ENCODE data around the gene STUB1. TPM values are rescaled to one million over a fixed set of nuclear protein-coding genes. Genes with fewer than 3 reads are reported as not detected.

Gene STUB1
- total and polyA plus RNA-seq, 2 of the 8 experiments (the other 6 are each of a cell fraction or from before 2014, with no cell fraction given): 89.9 to 103 TPM

DNA sequence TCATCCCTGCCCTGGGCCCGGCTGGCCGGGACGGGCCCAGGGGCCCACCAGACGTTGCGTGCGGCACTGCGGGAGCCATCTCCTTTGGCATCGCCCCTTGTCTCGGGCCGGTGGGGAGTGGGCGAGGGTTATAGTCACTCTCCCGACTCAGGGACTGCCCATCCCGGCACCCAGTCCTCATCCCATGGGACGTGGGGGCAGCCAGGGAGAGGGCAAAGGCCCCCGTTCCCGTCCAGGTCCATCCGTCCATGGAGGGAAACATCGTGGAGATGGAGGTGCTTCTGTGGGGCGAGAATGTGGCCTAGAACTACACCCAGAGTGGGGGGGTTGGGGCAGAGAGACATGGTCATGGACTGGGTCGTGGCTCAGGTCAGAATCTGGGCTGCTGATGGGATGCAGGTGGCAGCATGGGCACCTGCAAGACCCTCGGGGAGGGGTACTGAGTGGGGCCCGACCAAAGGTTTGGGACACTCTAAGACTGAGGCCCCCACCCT lies 33.5 kb upstream of the STUB1 start (continued):
- TF ChIP-seq BRCA1 (IDR thresholded peaks at IDR 0.05; ENCODE audit: low read depth, low read length): no peak
- no peak for TF ChIP-seq TAF1 (IDR thresholded peaks at IDR 0.05; ENCODE audit: low read depth, low read length)
- no peak for TF ChIP-seq EGR1 (IDR thresholded peaks at IDR 0.05; ENCODE audit: borderline replicate concordance, low read depth, low read length)
